ENCODE results near the gene LUC7L2.
"Not testable (repeated sequence)": the region's sequence is repeated elsewhere in the genome, so short reads cannot be mapped to it uniquely, and the experiment has no call there.

The LUC7L2 gene

GRCh38 chr7:139359366-139360209 is at the start of gene LUC7L2:
LUC7L2 (plus strand) TSS chr7:139359894; CDS start chr7:139360262, 368 bp downstream.
- peak; percentile 99 for DNase-seq

GRCh38 chr7:139317939-139318505 is 41.7 kb upstream of the LUC7L2 start:
- no peak for DNase-seq

GRCh38 chr7:139321071-139321745 is 38.5 kb upstream of the LUC7L2 start:
- DNase-seq, result no peak

GRCh38 chr7:139324709-139325108 is 35.0 kb upstream of the LUC7L2 start:
- DNase-seq, result not testable (repeated sequence)

- DNase-seq, result no peak
Measured at GRCh38 chr7:139328375-139328774, 31.3 kb upstream of the LUC7L2 start.

- DNase-seq, result no peak
Measured at GRCh38 chr7:139329119-139329518, 30.6 kb upstream of the LUC7L2 start.

GRCh38 chr7:139330333-139331030 is 29.2 kb upstream of the LUC7L2 start:
- DNase-seq, result no peak

GRCh38 chr7:139332697-139333359 is 26.9 kb upstream of the LUC7L2 start:
- no peak for DNase-seq

GRCh38 chr7:139333443-139333842 is 26.3 kb upstream of the LUC7L2 start:
- not testable (repeated sequence) for DNase-seq

GRCh38 chr7:139334399-139335150 is 25.1 kb upstream of the LUC7L2 start:
- no peak for DNase-seq

- DNase-seq, result no peak
Measured at GRCh38 chr7:139339025-139339424, 20.7 kb upstream of the LUC7L2 start.

- DNase-seq, result no peak
Measured at GRCh38 chr7:139339698-139340036, 20.0 kb upstream of the LUC7L2 start.

- peak; percentile 100 for DNase-seq
Measured at GRCh38 chr7:139340037-139340807, 19.5 kb upstream of the LUC7L2 start.

- DNase-seq, result no peak
Measured at GRCh38 chr7:139340808-139341057, 19.0 kb upstream of the LUC7L2 start.

- peak; percentile 88 for DNase-seq
Measured at GRCh38 chr7:139341058-139341775, 18.5 kb upstream of the LUC7L2 start, which contains the start of gene FMC1. FMC1 (plus strand) TSS chr7:139341337; CDS start chr7:139341385, 48 bp downstream.

- DNase-seq, result no peak
Measured at GRCh38 chr7:139341776-139342226, 17.9 kb upstream of the LUC7L2 start.

GRCh38 chr7:139345042-139345441 is 14.7 kb upstream of the LUC7L2 start:
- no peak for DNase-seq

GRCh38 chr7:139351027-139351426 is 8.7 kb upstream of the LUC7L2 start:
- DNase-seq, result no peak

- DNase-seq, result no peak
Measured at GRCh38 chr7:139354729-139355128, 5.0 kb upstream of the LUC7L2 start.

GRCh38 chr7:139355320-139355719 is 4.4 kb upstream of the LUC7L2 start:
- DNase-seq, result no peak
